22Rv1 (cell line): ENCODE results near the gene KCNMB4.

Experiments used
- CTCF ChIP-seq: fragments of 450-650 bp; IDR thresholded peaks from 2 replicates; pipeline ENCODE4 v1.5.1; 2017; ENCODE audit warnings: mild to moderate bottlenecking
- ZFX ChIP-seq: fragments of 450-650 bp; IDR thresholded peaks from 2 replicates; pipeline ENCODE4 v1.6.1; 2017; ENCODE audit warnings: antibody characterized with exemption, borderline replicate concordance

GRCh38 chr12:70366581-70367257 lies 629 bp downstream of the KCNMB4 start:
- peak; percentile 12; the same call in 1 of the 2 replicates for TF ChIP-seq CTCF
- TF ChIP-seq ZFX: no peak
